BJ (cell line): ENCODE results near the gene PPM1J. TPM values are rescaled to one million over a fixed set of nuclear protein-coding genes. Genes with fewer than 3 reads are reported as not detected.

ENCODE experiments used
- CTCF ChIA-PET: fragments of 350-600 bp; formaldehyde crosslinking; extraction: SDS; loops from one replicate; lab custom pipeline; 2021; ENCODE audit warnings: antibody characterized with exemption, inconsistent platforms; lab: Yijun Ruan, JAX
- POLR2A ChIA-PET: fragments of 300-600 bp; sonication (Branson Sonifier 250); formaldehyde crosslinking; extraction: SDS; loops from one replicate; lab custom pipeline; 2021; ENCODE audit warnings: antibody characterized with exemption; lab: Charles Lee
- DNase-seq: peaks from one replicate; pipeline ENCODE4 v3.0.0-alpha.2; 2011; ENCODE audit warnings: low read depth
- H3K27me3 ChIP-seq: 2 replicates; pipeline ENCODE4 v1.6.0; 2011; ENCODE audit warnings: low read length; ENCODE audit not compliant: control insufficient read depth, insufficient read depth
- H3K36me3 ChIP-seq: 2 replicates; pipeline ENCODE4 v1.5.1; 2011; ENCODE audit warnings: low read length; ENCODE audit not compliant: control insufficient read depth, insufficient read depth
- H3K4me3 ChIP-seq: 2 replicates; pipeline ENCODE4 v1.5.1; 2011; ENCODE audit warnings: low read depth, mild to moderate bottlenecking, control low read depth, low read length
- polyA minus RNA-seq: library from RNA; depleted of rRNA, polyadenylated mRNA; stranded (reverse); fragments of >200 nt; gene quantifications from 2 replicates; pipeline ENCODE4 v1.2.3, GENCODE V29; 2011; rRNA and poly(A)+ RNA removed
- polyA plus RNA-seq: library from polyadenylated mRNA; depleted of rRNA; stranded (reverse); fragments of >200 nt; gene quantifications from 2 replicates; pipeline ENCODE4 v1.2.3, GENCODE V29; 2011; rRNA removed
- TF ChIP-seq, protein P1 (sequence below): IDR thresholded peaks from 2 replicates; pipeline ENCODE4 v1.5.1; 2011; ENCODE audit warnings: low read depth, mild to moderate bottlenecking, control low read depth, inconsistent platforms, low read length, moderate library complexity; ENCODE audit not compliant: insufficient read depth

PPM1J gene, protein sequence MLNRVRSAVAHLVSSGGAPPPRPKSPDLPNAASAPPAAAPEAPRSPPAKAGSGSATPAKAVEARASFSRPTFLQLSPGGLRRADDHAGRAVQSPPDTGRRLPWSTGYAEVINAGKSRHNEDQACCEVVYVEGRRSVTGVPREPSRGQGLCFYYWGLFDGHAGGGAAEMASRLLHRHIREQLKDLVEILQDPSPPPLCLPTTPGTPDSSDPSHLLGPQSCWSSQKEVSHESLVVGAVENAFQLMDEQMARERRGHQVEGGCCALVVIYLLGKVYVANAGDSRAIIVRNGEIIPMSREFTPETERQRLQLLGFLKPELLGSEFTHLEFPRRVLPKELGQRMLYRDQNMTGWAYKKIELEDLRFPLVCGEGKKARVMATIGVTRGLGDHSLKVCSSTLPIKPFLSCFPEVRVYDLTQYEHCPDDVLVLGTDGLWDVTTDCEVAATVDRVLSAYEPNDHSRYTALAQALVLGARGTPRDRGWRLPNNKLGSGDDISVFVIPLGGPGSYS
- polyA plus RNA-seq (0.67 and 1.4 TPM in 2 replicates), polyA minus RNA-seq (0.26 and 0.85 TPM in 2 replicates)

DNA sequence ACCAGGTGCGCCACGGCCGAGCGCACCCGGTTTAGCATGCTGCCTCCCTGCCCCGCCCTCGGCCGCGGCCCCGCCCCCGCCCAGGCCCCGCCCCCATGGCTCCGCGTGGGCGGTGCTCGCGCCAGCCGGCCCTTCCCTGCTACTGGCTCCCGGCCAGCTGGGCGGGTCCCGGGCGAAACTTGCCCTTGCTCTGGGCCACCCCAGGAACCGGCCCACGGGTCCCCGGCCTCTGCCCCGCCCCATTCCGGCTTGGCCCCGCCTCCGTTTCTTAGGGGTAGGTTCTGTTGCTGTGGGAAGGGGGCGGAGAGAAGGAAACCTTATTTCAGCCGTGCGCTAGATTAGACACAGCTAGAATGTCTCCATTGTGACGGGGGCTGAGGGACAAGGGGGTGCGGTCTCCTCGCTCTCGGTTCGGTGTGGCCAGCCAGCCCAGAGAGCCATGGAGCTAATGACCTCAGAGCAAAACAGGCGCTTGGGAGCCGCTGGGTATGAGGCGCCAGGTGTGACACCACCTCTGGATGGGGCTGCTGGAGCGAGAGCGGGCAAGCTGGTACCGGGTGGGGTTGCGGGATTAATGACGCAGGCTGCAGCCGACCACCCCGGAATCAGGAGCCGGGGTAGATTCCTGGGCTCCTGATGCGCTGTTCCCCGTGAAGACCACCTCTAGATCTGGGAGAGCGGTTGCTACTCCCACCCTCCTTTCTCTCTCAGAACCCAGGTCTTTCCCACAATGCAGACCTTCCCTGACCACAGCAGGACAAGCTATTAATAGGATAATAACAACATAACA lies at the start of gene PPM1J:
TSS of gene PPM1J (minus strand) at position 69 of the 790 bp plus-strand sequence. CDS start at position 38, 31 bp downstream.
- DNase-seq = no peak
- Histone ChIP-seq H3K4me3 (peak within 1 kb of the TSS; percentile 61), H3K27me3 (no peaks in the 10 kb centered on the region; the same call in 1 of the 2 replicates), H3K36me3 (no peaks in the 10 kb centered on the region)
- CTCF ChIA-PET = interaction anchor here (0.6 to 11.8 kb wide), 41 partner anchors 7 to 637 kb away, joined by 3 to 486 read pairs (median 4); partner anchors contain the start of genes LRIG2, MOV10 and ST7L
- TF ChIP-seq, protein P1, sequence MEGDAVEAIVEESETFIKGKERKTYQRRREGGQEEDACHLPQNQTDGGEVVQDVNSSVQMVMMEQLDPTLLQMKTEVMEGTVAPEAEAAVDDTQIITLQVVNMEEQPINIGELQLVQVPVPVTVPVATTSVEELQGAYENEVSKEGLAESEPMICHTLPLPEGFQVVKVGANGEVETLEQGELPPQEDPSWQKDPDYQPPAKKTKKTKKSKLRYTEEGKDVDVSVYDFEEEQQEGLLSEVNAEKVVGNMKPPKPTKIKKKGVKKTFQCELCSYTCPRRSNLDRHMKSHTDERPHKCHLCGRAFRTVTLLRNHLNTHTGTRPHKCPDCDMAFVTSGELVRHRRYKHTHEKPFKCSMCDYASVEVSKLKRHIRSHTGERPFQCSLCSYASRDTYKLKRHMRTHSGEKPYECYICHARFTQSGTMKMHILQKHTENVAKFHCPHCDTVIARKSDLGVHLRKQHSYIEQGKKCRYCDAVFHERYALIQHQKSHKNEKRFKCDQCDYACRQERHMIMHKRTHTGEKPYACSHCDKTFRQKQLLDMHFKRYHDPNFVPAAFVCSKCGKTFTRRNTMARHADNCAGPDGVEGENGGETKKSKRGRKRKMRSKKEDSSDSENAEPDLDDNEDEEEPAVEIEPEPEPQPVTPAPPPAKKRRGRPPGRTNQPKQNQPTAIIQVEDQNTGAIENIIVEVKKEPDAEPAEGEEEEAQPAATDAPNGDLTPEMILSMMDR = no peak
- POLR2A ChIA-PET = interaction anchor here (0.7 kb wide), 2 partner anchors 11 to 356 kb away, joined by 3 read pairs; no protein-coding TSS in a partner anchor

DNA sequence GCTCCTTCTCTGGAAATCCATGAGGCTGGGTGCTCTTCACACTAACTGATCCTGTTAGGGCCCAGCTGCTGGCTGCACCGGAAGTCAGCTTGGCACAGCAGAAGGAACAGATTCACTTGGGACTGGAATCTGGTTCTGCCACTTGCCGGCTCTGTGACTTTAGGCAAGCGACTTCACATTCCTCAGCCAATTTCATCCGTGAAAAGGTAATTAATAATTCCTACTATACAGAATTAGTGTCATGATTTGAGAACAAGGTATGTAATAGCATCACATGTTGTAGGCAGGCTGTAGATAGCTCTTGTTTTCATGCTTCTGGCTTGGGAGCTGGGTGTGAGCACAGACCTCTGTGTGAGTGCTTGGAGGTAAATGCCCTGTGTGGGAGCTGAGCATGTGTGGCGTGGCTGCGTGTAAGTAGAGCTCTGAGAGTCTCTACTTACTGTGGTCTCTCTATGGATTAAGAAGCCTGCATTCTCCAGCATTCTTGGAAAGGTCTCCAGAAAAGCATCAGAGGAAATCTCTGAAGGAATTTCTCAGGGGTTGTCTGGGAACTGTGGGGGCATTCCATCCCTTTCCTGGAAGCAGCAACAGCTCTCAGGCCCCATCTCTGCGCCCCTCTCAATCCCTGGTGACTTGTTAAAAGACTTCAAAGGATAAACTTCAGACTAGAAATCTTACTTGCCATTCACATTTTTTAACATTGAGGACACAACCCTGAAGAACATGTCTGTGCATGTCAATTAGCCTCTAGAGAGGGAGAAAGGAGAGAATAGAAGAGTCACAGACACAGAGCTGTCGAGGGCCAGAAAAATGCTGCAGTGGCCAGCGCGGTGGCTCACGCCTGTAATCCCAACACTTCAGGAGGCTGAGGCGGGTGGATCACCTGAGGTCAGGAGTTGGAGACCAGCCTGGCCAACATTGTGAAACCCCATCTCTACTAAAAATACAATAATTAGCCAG lies 47.7 kb upstream of the PPM1J start:
- Histone ChIP-seq H3K4me3 (no peak overlapping the region), H3K36me3 (no peaks in the 10 kb centered on the region), H3K27me3 (no peaks in the 10 kb centered on the region)
- CTCF ChIA-PET = interaction anchor here (0.6 to 1.9 kb wide), 11 partner anchors 13 to 982 kb away, joined by 3 to 6 read pairs (median 4); partner anchors contain the start of genes LRIG2 and PPM1J
- POLR2A ChIA-PET = no interaction called here
- TF ChIP-seq, protein P1 = no peak
- DNase-seq = no peak

DNA sequence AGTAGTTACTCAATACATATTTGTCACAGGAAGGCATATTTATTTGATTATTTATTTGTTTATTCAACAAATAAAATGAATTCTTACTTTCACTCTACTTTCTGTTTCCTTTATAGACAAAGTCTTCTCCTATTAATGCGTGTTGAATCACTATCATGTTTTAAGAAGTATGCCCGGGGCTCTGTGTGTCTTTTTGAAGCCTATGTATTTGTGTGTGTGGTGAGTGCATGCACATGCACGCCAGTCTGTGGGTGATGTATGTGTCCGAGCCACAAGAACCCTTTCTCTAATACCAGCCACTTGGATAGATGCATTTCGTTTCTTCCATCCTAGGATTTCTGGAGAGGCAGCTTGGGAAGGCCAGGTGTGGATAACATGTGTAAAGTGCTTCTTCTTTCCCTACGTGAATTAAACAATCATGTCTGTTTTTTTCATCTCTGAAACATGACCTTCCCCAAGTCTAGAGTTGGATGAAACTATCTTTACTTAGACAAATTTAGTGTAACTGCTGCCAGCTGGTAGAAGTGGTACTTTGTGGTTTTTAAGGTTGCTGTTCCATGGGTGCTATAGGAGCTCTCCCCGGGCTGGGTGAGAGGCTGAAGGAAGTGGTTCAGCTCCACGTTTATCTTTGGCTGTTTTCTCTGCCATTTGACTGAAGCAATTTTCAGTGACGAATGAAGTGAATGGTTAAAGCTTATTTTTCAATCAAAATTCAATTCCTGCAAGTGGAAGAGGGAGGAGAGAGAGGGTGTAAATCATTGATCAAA lies 46.8 kb upstream of the PPM1J start:
- TF ChIP-seq, protein P1 = no peak
- CTCF ChIA-PET = interaction anchor here (0.8 to 1.9 kb wide), 10 partner anchors 14 to 982 kb away, joined by 3 to 6 read pairs (median 4); partner anchors contain the start of genes LRIG2 and PPM1J
- Histone ChIP-seq H3K4me3 (no peak overlapping the region), H3K36me3 (no peaks in the 10 kb centered on the region), H3K27me3 (no peaks in the 10 kb centered on the region)
- no peak for DNase-seq
- POLR2A ChIA-PET = no interaction called here

DNA sequence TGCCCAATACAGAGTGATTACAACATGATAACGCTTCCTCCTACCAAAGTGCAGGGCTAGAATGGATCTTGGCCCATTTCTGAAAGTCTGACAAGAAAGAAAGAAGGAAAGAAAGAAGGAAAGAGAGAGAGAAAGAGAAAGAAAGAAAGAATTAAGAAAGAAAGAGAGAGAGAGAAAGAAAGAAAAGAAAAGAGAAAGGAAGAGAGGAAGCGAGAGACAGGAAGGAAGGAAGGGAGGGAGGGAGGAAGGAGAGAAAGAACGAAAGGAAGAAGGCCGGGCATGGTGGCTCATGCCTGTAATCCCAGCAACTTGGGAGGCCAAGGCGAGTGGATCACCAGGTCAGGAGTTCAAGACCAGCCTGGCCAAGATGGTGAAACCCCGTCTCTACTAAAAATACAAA lies 44.1 kb upstream of the PPM1J start:
- TF ChIP-seq, protein P1 = no peak
- DNase-seq = no peak
- Histone ChIP-seq H3K36me3 (no peaks in the 10 kb centered on the region), H3K4me3 (no peak overlapping the region), H3K27me3 (no peaks in the 10 kb centered on the region)
- POLR2A ChIA-PET = no interaction called here
- CTCF ChIA-PET = interaction anchor here (2.4 kb wide), 1 partner anchor 43 kb away, joined by 10 read pairs; the partner anchor contains the start of gene PPM1J
